Muscle of arm (tissue), 12 donors: ENCODE data around the gene LCE1C. TPM values are rescaled to one million over a fixed set of nuclear protein-coding genes. Genes with fewer than 3 reads are reported as not detected.

Source experiments
- DNase-seq: peaks from one replicate; pipeline ENCODE4 v3.0.0-alpha.2; 2013
- polyA plus RNA-seq, 12 donors: library from polyadenylated mRNA; unstranded; fragments of 120-200 nt; gene quantifications; one replicate each; pipeline ENCODE4 v1.2.1, GENCODE V29; 2013; ENCODE audit not compliant: insufficient read length in 12 of 12

LCE1C gene
- polyA plus RNA-seq, 12 donors: not detected

DNA sequence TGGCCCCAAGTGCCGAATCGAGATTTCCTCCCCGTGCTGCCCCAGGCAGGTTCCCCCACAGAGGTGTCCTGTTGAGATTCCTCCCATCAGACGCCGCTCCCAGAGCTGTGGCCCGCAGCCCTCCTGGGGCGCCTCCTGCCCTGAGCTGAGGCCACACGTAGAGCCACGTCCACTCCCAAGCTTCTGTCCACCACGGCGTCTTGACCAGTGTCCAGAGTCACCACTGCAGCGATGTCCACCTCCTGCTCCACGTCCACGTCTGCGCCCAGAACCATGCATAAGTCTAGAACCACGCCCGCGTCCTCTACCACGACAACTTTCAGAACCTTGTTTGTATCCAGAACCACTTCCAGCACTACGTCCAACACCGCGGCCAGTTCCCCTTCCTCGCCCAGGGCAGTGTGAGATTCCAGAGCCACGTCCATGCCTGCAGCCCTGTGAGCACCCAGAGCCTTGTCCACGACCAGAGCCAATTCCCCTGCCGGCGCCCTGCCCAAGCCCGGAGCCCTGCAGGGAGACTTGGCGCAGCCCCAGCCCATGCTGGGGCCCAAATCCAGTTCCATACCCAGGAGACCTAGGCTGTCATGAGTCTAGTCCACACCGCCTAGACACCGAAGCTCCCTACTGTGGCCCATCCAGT is 45.8 kb downstream of the LCE1C start:
- no peak for DNase-seq

DNA sequence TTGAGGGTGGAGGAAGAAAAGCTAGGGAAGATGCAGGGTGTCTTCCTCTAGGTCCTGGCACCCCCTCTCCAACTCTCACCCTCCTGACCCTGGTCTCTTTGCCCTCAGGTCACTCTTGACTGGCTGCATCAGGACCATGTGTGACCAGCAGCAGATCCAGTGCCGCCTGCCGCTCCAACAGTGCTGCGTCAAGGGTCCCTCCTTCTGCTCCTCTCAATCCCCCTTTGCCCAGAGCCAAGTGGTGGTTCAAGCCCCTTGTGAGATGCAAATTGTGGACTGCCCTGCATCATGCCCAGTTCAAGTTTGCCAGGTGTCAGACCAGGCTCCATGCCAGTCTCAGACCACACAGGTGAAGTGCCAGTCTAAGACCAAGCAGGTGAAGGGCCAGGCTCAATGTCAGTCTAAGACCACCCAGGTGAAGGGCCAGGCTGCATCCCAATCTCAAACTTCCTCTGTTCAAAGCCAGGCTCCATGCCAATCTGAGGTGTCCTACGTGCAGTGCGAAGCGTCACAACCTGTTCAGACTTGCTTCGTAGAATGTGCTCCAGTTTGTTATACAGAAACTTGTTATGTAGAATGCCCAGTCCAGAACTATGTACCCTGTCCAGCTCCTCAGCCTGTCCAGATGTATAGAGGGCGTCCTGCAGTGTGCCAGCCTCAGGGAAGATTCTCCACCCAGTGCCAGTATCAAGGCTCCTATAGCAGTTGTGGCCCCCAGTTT is 46.8 kb downstream of the LCE1C start:
- no peak for DNase-seq

DNA sequence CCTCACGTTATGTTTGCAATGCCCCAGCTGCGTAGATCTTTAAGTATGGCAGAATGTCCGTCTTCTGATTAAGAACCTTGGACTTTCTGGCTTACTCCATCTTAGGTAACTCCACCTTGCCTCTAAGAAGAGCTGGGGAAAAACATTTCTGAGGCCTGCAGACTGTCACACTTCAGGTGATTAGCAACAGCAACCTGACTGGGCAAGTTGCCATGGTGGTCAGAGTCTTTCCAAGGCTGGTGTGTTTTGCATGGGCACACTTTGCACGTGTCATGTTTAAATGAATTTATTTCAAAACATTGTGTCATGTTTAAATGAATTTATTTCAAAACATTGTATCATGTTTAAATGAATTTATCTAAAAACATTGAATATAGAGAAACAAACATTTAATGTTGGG is 47.8 kb downstream of the LCE1C start:
- DNase-seq: no peak

DNA sequence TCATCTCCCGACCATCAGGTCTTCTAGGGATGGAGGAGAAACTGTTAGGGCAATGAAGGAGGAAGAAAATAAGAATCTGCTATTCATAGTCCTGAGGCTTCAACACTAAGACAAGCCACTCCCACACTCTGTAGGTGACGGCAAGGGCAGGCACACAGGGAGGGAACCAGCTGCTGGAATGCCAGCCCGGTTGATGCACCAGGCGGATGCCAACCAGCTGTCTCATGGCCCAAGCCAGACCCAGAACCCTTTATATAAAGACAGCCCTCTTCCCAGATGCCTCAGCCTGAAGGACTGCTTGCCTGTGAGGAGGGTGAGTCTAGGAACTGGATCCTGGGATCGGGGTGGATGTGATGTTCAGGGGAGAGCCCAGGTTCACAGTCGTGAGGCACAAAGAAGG is 48.7 kb downstream of the LCE1C start, which contains the start of gene KPRP:
Gene KPRP, plus strand, starts transcription at position 279 of the 400 bp plus-strand sequence. CDS start 1,564 bp downstream, outside the sequence.
- DNase-seq: no peak

DNA sequence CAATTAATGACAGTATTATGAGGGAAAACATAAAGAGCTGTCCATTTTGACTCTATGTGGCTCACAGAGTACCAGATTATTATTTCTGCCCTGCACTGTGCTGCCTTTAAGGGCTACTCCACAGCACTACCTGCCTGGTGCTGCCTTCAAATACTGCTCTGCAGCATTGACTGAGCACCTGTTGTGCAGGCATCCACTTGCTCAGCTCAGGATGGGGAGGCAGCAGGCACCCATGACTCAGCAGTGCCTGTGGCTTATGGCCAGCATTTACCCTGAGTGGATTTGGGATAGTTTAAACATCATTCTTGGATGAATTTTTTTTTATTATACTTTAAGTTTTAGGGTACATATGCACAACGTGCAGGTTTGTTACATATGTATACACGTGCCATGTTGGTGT is 49.6 kb downstream of the LCE1C start:
- DNase-seq: no peak

Other genes starting within 250 kb of the LCE1C start
- gene LCE3E, start 239.9 kb downstream of the LCE1C start, polyA plus RNA-seq: not detected
- not detected for gene LCE3D, start 226.1 kb downstream of the LCE1C start, polyA plus RNA-seq
- not detected for gene LCE3C, start 206.4 kb downstream of the LCE1C start, polyA plus RNA-seq
- not detected for gene LCE3B, start 192.8 kb downstream of the LCE1C start, polyA plus RNA-seq
- not detected for gene LCE3A, start 183.5 kb downstream of the LCE1C start, polyA plus RNA-seq
- not detected for gene LCE2D, start 143.3 kb downstream of the LCE1C start, polyA plus RNA-seq
- gene LCE2C, start 131.4 kb downstream of the LCE1C start, polyA plus RNA-seq: not detected
- not detected for gene LCE2B, start 120.5 kb downstream of the LCE1C start, polyA plus RNA-seq
- gene LCE2A, start 108.3 kb downstream of the LCE1C start, polyA plus RNA-seq: not detected
- gene LCE4A, start 98.5 kb downstream of the LCE1C start, polyA plus RNA-seq: not detected
- under 1 TPM in 1 of 12 donors, not detected in 11; 0.07 TPM for gene KPRP, start 48.6 kb downstream of the LCE1C start, polyA plus RNA-seq
- gene LCE1F, start 31.5 kb downstream of the LCE1C start, polyA plus RNA-seq: not detected
- gene LCE1E, start 20.4 kb downstream of the LCE1C start, polyA plus RNA-seq: not detected
- not detected for gene LCE1D, start 9.9 kb downstream of the LCE1C start, polyA plus RNA-seq
- not detected for gene LCE1B, start 5.3 kb upstream of the LCE1C start, polyA plus RNA-seq
- not detected for gene LCE1A, start 20.8 kb upstream of the LCE1C start, polyA plus RNA-seq
- gene LCE6A, start 36.2 kb upstream of the LCE1C start, polyA plus RNA-seq: not detected
- gene LCE7A, start 53.3 kb upstream of the LCE1C start, polyA plus RNA-seq: not detected
- not detected for gene SMCP, start 71.7 kb upstream of the LCE1C start, polyA plus RNA-seq
- 10 to 100 TPM in 2 of 12 donors, 1 to 10 TPM in 1, under 1 TPM in 2, not detected in 7; 0.08 to 36.1 (median 1.9) TPM for gene IVL, start 101.9 kb upstream of the LCE1C start, polyA plus RNA-seq
- not detected for gene SPRR5, start 140.6 kb upstream of the LCE1C start, polyA plus RNA-seq
- gene SPRR4, start 164.0 kb upstream of the LCE1C start, polyA plus RNA-seq: not detected
- gene SPRR1A, start 177.4 kb upstream of the LCE1C start, polyA plus RNA-seq: 1 to 10 TPM in 3 of 12 donors, not detected in 9; 1.5 to 3.9 (median 2.0) TPM
- 100 to 1,000 TPM in 1 of 12 donors, 10 to 100 TPM in 2, 1 to 10 TPM in 1, under 1 TPM in 1, not detected in 7; 0.97 to 142 (median 41.0) TPM for gene SPRR3, start 195.1 kb upstream of the LCE1C start, polyA plus RNA-seq
- gene SPRR1B, start 224.6 kb upstream of the LCE1C start, polyA plus RNA-seq: 10 to 100 TPM in 1 of 12 donors, 1 to 10 TPM in 2, not detected in 9; 4.0 to 32.6 (median 8.2) TPM
- gene SPRR2D, start 234.5 kb upstream of the LCE1C start, polyA plus RNA-seq: under 1 TPM in 1 of 12 donors, not detected in 11; 0.76 TPM